ENCODE data around the gene COQ10A. TPM values are rescaled to one million over a fixed set of nuclear protein-coding genes. Genes with fewer than 3 reads are reported as not detected.

Gene COQ10A
- total and polyA plus RNA-seq, 2 of the 8 experiments (the other 6 are each of a cell fraction or from before 2014, with no cell fraction given): 21.8 to 42.9 TPM

GRCh38 chr12:56237552-56237951 lies 29.2 kb upstream of the COQ10A start:
- no peak overlapping the region for H2AFZ ChIP-seq (ENCODE audit: low read length)
- no peak overlapping the region for H2AK5ac ChIP-seq (ENCODE audit: low read depth, low read length)
- DNase-seq (ENCODE audit: low read depth in 1 of 2, low spot score in 2 of 2): no peak
- CTCF ChIA-PET (ENCODE audit: partially characterized antibody): interaction anchor here (0.6 to 3.1 kb wide), 5 partner anchors 11 to 31 kb away, joined by 3 to 22 read pairs (median 5); partner anchors contain the start of genes ANKRD52 and RNF41
- H3K56ac ChIP-seq (replicated peaks; ENCODE audit: insufficient read length, low read depth, low read length): no peak overlapping the region
- H3K4me3 ChIP-seq (ENCODE audit: extremely low read depth in 1 of 4, insufficient read depth in 2 of 4, low read depth in 3 of 4, low read length in 4 of 4): no peak overlapping the region
- no peak overlapping the region for H3K4ac ChIP-seq (replicated peaks; ENCODE audit: insufficient read length, low read depth, low read length)
- POLR2A ChIA-PET (ENCODE audit: partially characterized antibody): interaction anchor here (0.5 to 8.6 kb wide), 13 partner anchors 10 to 158 kb away, joined by 3 to 65 read pairs (median 8); partner anchors contain the start of genes COQ10A, ERBB3, ESYT1 and MYL6
- H3K4me2 ChIP-seq (ENCODE audit: insufficient read depth in 1 of 2, low read depth in 2 of 2, low read length in 2 of 2): no peak overlapping the region
- H3K79me1 ChIP-seq (ENCODE audit: low read depth, low read length): no peaks in the 10 kb centered on the region
- H2BK20ac ChIP-seq (ENCODE audit: low read length): no peak overlapping the region
- H3K9ac ChIP-seq (replicated peaks in 1 of 4; ENCODE audit: extremely low read depth in 1 of 4, low read depth in 3 of 4, low read length in 3 of 4): no peak overlapping the region
- H3K27me3 ChIP-seq (replicated peaks in 1 of 4; ENCODE audit: control insufficient read depth in 3 of 4, extremely low read depth in 1 of 4, insufficient read depth in 3 of 4, low read length in 3 of 4): 0 out of 7 replicates have a peak, but pooled peaks cover 0 to 2% (median 0%) of the 10 kb centered on the region in 4 experiments
- H3K23ac ChIP-seq (ENCODE audit: insufficient read length): no peak overlapping the region
- H4K20me1 ChIP-seq (replicated peaks in 1 of 2; ENCODE audit: control insufficient read depth in 1 of 2, insufficient read depth in 2 of 2, low read length in 2 of 2): peaks cover 0 to 3% of the 10 kb centered on the region in 2 experiments
- H3K18ac ChIP-seq (ENCODE audit: extremely low read depth, low read length): no peak overlapping the region
- 83% methylated on average over 11 of the region's 11 CpGs; no CpG with 5 or more reads in 1 of the 2 experiments for WGBS, 2 experiments (ENCODE audit: extremely low coverage in 1 of 2, insufficient coverage in 1 of 2, insufficient read length in 1 of 2, insufficient replicate concordance in 2 of 2, low coverage in 1 of 2, low lambda C conversion rate in 2 of 2, missing lambda C conversion rate in 1 of 2)
- H3K79me2 ChIP-seq (ENCODE audit: control insufficient read depth in 1 of 2, insufficient read depth in 2 of 2, low read length in 2 of 2): no peaks in the 10 kb centered on the region
- no peak overlapping the region for H4K5ac ChIP-seq (ENCODE audit: insufficient read length, low read depth, low read length)
- no peak for FAIRE-seq
- H4K91ac ChIP-seq (replicated peaks; ENCODE audit: insufficient read length, low read length): no peak overlapping the region
- H3K14ac ChIP-seq (ENCODE audit: insufficient read length): no peak overlapping the region
- TF ChIP-seq MAX (IDR thresholded peaks at IDR 0.05) (peak; percentile 52; the same call in 1 of the 2 replicates), NANOG (IDR thresholded peaks at IDR 0.05; ENCODE audit: insufficient read depth, low read depth, low read length, poor library complexity, severe bottlenecking) (no peak)
- H2BK15ac ChIP-seq (ENCODE audit: low read length): no peak overlapping the region
- H3K4me1 ChIP-seq (replicated peaks in 1 of 4; ENCODE audit: control insufficient read depth in 3 of 4, insufficient read depth in 4 of 4, low read length in 3 of 4): peaks cover 0 to 4% (median 2%) of the 10 kb centered on the region in 4 experiments; a peak in 4 of 7 replicates
- H2BK12ac ChIP-seq (ENCODE audit: low read depth, low read length): no peak overlapping the region
- H3K9me3 ChIP-seq (ENCODE audit: insufficient read depth in 2 of 2, low read depth in 1 of 2, low read length in 1 of 2): no peaks in the 10 kb centered on the region
- no peaks in the 10 kb centered on the region for H3K23me2 ChIP-seq (ENCODE audit: low read depth, low read length)
- H4K8ac ChIP-seq (ENCODE audit: extremely low read depth, insufficient read depth, low read length): no peak overlapping the region
- H3K36me3 ChIP-seq (ENCODE audit: control insufficient read depth in 2 of 4, insufficient read depth in 4 of 4, low read length in 3 of 4): peaks cover 0 to 18% (median 7%) of the 10 kb centered on the region in 4 experiments; a peak in 3 of 8 replicates
- no peak overlapping the region for H2BK120ac ChIP-seq (replicated peaks; ENCODE audit: low read depth, low read length)
- no peak overlapping the region for H3K27ac ChIP-seq (ENCODE audit: low read depth, low read length)
- no peak overlapping the region for H2BK5ac ChIP-seq (ENCODE audit: low read depth, low read length)
